Neuronal stem cell (in vitro differentiated cells): Measurements from ENCODE around the gene RAB37.
A peak's percentile ranks its signal among the peaks of the same experiment; 100 is the strongest.

Experiments
- DNase-seq: peaks from one replicate; pipeline ENCODE4 v3.0.0-alpha.2; 2013; ENCODE audit warnings: low spot score
- H2AFZ ChIP-seq: one replicate; pipeline ENCODE4 v1.6.1; 2013; ENCODE audit warnings: mild to moderate bottlenecking, low read length, inconsistent platforms
- H2AK5ac ChIP-seq: 2 replicates; pipeline ENCODE4 v1.6.1; 2013; ENCODE audit warnings: low read depth, mild to moderate bottlenecking, inconsistent platforms, low read length, moderate library complexity, mixed read lengths
- H2BK120ac ChIP-seq: 2 replicates; pipeline ENCODE4 v1.6.1; 2013; ENCODE audit warnings: low read depth, mild to moderate bottlenecking, inconsistent platforms, low read length, moderate library complexity, mixed read lengths
- H2BK12ac ChIP-seq: one replicate; pipeline ENCODE4 v1.6.1; 2013; ENCODE audit warnings: low read length, inconsistent platforms
- H2BK15ac ChIP-seq: 2 replicates; pipeline ENCODE4 v1.6.1; 2013; ENCODE audit warnings: mild to moderate bottlenecking, low read length, inconsistent platforms, mixed read lengths
- H2BK5ac ChIP-seq: one replicate; pipeline ENCODE4 v1.6.1; 2013; ENCODE audit warnings: inconsistent platforms, mild to moderate bottlenecking, low read length, moderate library complexity
- H3K14ac ChIP-seq: one replicate; pipeline ENCODE4 v1.6.1; 2013; ENCODE audit warnings: low read length, inconsistent platforms
- H3K18ac ChIP-seq: 2 replicates; pipeline ENCODE4 v1.6.1; 2013; ENCODE audit warnings: low read length, inconsistent platforms
- H3K23ac ChIP-seq: 2 replicates; pipeline ENCODE4 v1.6.1; 2013; ENCODE audit warnings: low read depth, mild to moderate bottlenecking, mixed read lengths, low read length, inconsistent platforms; ENCODE audit not compliant: poor library complexity
- H3K27ac ChIP-seq: replicated peaks from 3 replicates; pipeline ENCODE4 v1.5.1; 2013; ENCODE audit warnings: low read length, inconsistent platforms
- H3K27me3 ChIP-seq, 3 experiments: 2 replicates each; pipeline ENCODE4 v1.6.1; 2013; ENCODE audit warnings: low read length in 3 of 3, mild to moderate bottlenecking in 2 of 3, inconsistent platforms in 1 of 3, low read depth in 1 of 3, mixed read lengths in 1 of 3, moderate library complexity in 1 of 3; ENCODE audit not compliant: control insufficient read depth in 3 of 3, insufficient read depth in 3 of 3
- H3K36me3 ChIP-seq, 2 donors: replicated peaks in 1 of 2; 2 replicates each; pipeline ENCODE4 v1.6.1; 2013; ENCODE audit warnings: low read length in 2 of 2; ENCODE audit not compliant: control insufficient read depth in 2 of 2, insufficient read depth in 2 of 2
- H3K4ac ChIP-seq: 2 replicates; pipeline ENCODE4 v1.6.1; 2013; ENCODE audit warnings: inconsistent platforms, mild to moderate bottlenecking, low read length, moderate library complexity
- H3K4me1 ChIP-seq, 2 donors: 1 replicate in 1 of 2; 2 replicates in 1 of 2; pipeline ENCODE4 v1.6.1; 2013; ENCODE audit warnings: low read length in 2 of 2, low read depth in 1 of 2; ENCODE audit not compliant: control insufficient read depth in 2 of 2, insufficient read depth in 1 of 2
- H3K4me2 ChIP-seq: one replicate; pipeline ENCODE4 v1.6.1; 2013; ENCODE audit warnings: mild to moderate bottlenecking, low read length, inconsistent platforms; ENCODE audit not compliant: insufficient read depth, poor library complexity, severe bottlenecking
- H3K4me3 ChIP-seq, 2 donors: 2 replicates each; pipeline ENCODE4 v1.5.1; 2013; ENCODE audit warnings: low read length in 2 of 2, mild to moderate bottlenecking in 2 of 2, inconsistent platforms in 1 of 2, moderate library complexity in 1 of 2
- H3K79me1 ChIP-seq: one replicate; pipeline ENCODE4 v1.6.1; 2013; ENCODE audit warnings: low read depth, mild to moderate bottlenecking, inconsistent platforms, low read length, moderate library complexity
- H3K9ac ChIP-seq: one replicate; pipeline ENCODE4 v1.6.1; 2013; ENCODE audit warnings: mild to moderate bottlenecking, low read depth, low read length, inconsistent platforms; ENCODE audit not compliant: poor library complexity
- H3K9me3 ChIP-seq, 2 donors: replicated peaks in 1 of 2; 2 replicates each; pipeline versions ENCODE3 to v1.6.1; 2013; ENCODE audit warnings: low read length in 2 of 2, mild to moderate bottlenecking in 2 of 2, inconsistent platforms in 1 of 2, low read depth in 1 of 2, mixed read lengths in 1 of 2, moderate library complexity in 1 of 2; ENCODE audit not compliant: control insufficient read depth in 2 of 2, insufficient read depth in 1 of 2
- H4K8ac ChIP-seq: one replicate; pipeline ENCODE4 v1.6.1; 2013; ENCODE audit warnings: low read depth, mild to moderate bottlenecking, inconsistent platforms, low read length, moderate library complexity
- H4K91ac ChIP-seq: one replicate; pipeline ENCODE4 v1.6.1; 2013; ENCODE audit warnings: low read length, low read depth, mild to moderate bottlenecking, inconsistent platforms; ENCODE audit not compliant: poor library complexity
- WGBS, 2 donors: extraction: QIAGEN DNeasy Blood & Tissue Kit; methylation state at CpG; one replicate each; pipeline ENCODE4 v1.1.7; 2013; ENCODE audit warnings: missing lambda C conversion rate in 2 of 2, mixed read lengths in 1 of 2; ENCODE audit not compliant: insufficient read length in 2 of 2, insufficient replicate concordance in 1 of 2; ENCODE audit errors: extremely low coverage in 2 of 2; 5-methylcytosine and 5-hydroxymethylcytosine counted together

RAB37 gene

GRCh38 chr17:74775409-74776043 lies 38.5 kb downstream of the RAB37 start:
- no peak overlapping the region for H4K91ac ChIP-seq
- peak overlapping the region; percentile 92 for H3K4me3 ChIP-seq
- peak overlapping the region; percentile 90 for H2AFZ ChIP-seq
- no peak overlapping the region for H4K8ac ChIP-seq
- peak overlapping the region; percentile 85 for H3K27ac ChIP-seq
- no peak for DNase-seq
- peak overlapping the region; percentile 77 for H2AK5ac ChIP-seq
- WGBS, 2 donors: no CpG with 5 or more reads among the region's 12 CpGs
- H3K79me1 ChIP-seq: peaks cover 9% of the 10 kb centered on the region
- peak overlapping the region; percentile 69 for H3K18ac ChIP-seq
- peak overlapping the region; percentile 91 for H3K4me2 ChIP-seq
- peak overlapping the region; percentile 42 for H2BK5ac ChIP-seq
- H3K23ac ChIP-seq: no peak overlapping the region
- H3K14ac ChIP-seq: no peak overlapping the region
- H3K9me3 ChIP-seq: peaks cover 0 to 2% of the 10 kb centered on the region in 2 donors
- H2BK120ac ChIP-seq: no peak overlapping the region
- no peak overlapping the region for H2BK12ac ChIP-seq
- H3K4ac ChIP-seq: no peak overlapping the region
- H3K27me3 ChIP-seq: no peaks in the 10 kb centered on the region
- no peak overlapping the region for H2BK15ac ChIP-seq
- peaks cover 34 to 54% of the 10 kb centered on the region in 2 donors for H3K36me3 ChIP-seq
- peaks cover 8 to 17% of the 10 kb centered on the region in 2 donors for H3K4me1 ChIP-seq
- peak overlapping the region; percentile 89 for H3K9ac ChIP-seq

- DNase-seq: peak; percentile 96
- H3K23ac ChIP-seq: peak within 1 kb of the TSS; percentile 87
- peaks cover 9% of the 10 kb centered on the region for H3K79me1 ChIP-seq
- H2AK5ac ChIP-seq: peak within 1 kb of the TSS; percentile 77
- peak within 1 kb of the TSS; percentile 95 for H3K9ac ChIP-seq
- H3K9me3 ChIP-seq: peaks cover 0 to 2% of the 10 kb centered on the region in 2 donors
- H3K18ac ChIP-seq: peak within 1 kb of the TSS; percentile 69
- H3K27me3 ChIP-seq: no peaks in the 10 kb centered on the region
- H4K8ac ChIP-seq: no peak within 1 kb of the TSS
- H2BK5ac ChIP-seq: peak within 1 kb of the TSS; percentile 49
- H2BK15ac ChIP-seq: no peak within 1 kb of the TSS
- H2AFZ ChIP-seq: peak within 1 kb of the TSS; percentile 90
- H3K14ac ChIP-seq: no peak within 1 kb of the TSS
- H2BK12ac ChIP-seq: no peak within 1 kb of the TSS
- H3K4me2 ChIP-seq: peak within 1 kb of the TSS; percentile 91
- no CpG with 5 or more reads among the region's 64 CpGs for WGBS, 2 donors
- H3K27ac ChIP-seq: peak within 1 kb of the TSS; percentile 85
- H3K4ac ChIP-seq: no peak within 1 kb of the TSS
- H2BK120ac ChIP-seq: peak within 1 kb of the TSS; percentile 90
- peak within 1 kb of the TSS; percentile 92 for H3K4me3 ChIP-seq
- no peak within 1 kb of the TSS for H4K91ac ChIP-seq
- peaks cover 8 to 17% of the 10 kb centered on the region in 2 donors for H3K4me1 ChIP-seq
- peaks cover 30 to 46% of the 10 kb centered on the region in 2 donors for H3K36me3 ChIP-seq
These were observed 39.2 kb downstream of the RAB37 start, which contains the start of gene NAT9 for GRCh38 chr17:74776044-74776962. Gene NAT9 (minus strand): TSS chr17:74776345. CDS start chr17:74775698, 647 bp downstream.

GRCh38 chr17:74776990-74777389 lies 39.9 kb downstream of the RAB37 start:
- Histone ChIP-seq H3K9ac (no peak overlapping the region), H2BK15ac (no peak overlapping the region), H2AK5ac (peak overlapping the region; percentile 76), H4K8ac (no peak overlapping the region), H2BK12ac (no peak overlapping the region), H3K27me3 (no peaks in the 10 kb centered on the region), H4K91ac (no peak overlapping the region), H3K4me2 (peak overlapping the region; percentile 64), H3K4me3 (peak overlapping the region; percentile 87 to 92), H3K23ac (no peak overlapping the region), H2BK120ac (peak overlapping the region; percentile 90), H3K4ac (no peak overlapping the region), H3K27ac (no peak overlapping the region), H2AFZ (no peak overlapping the region), H3K79me1 (peaks cover 9% of the 10 kb centered on the region), H3K18ac (no peak overlapping the region), H2BK5ac (peak overlapping the region; percentile 49), H3K4me1 (peaks cover 8 to 17% of the 10 kb centered on the region in 2 donors), H3K14ac (no peak overlapping the region), H3K36me3 (peaks cover 26 to 39% of the 10 kb centered on the region in 2 donors), H3K9me3 (peaks cover 0 to 2% of the 10 kb centered on the region in 2 donors)
- DNase-seq: no peak
- no CpG with 5 or more reads among the region's 10 CpGs for WGBS, 2 donors
